GM12878 (cell line): ENCODE results near the gene CKS1B. TPM values are rescaled to one million over a fixed set of nuclear protein-coding genes. Genes with fewer than 3 reads are reported as not detected.
A peak's percentile ranks its signal among the peaks of the same experiment; 100 is the strongest.

Experiments used
- ATAC-seq: fragments of 200-7000 bp; cut with Tn5 transposase; 3 replicates; pipeline ENCODE4 v1.9.1; 2020; ENCODE audit warnings: mild to moderate bottlenecking, moderate library complexity
- BruUV-seq: library from RNA; stranded (reverse); fragments of 400-500 nt; replicated peaks from 2 replicates; lab custom pipeline; 2021; lab: Mats Ljungman, UMichigan
- CTCF ChIA-PET: fragments of 300-600 bp; sonication (Branson Sonifier 250); formaldehyde crosslinking; extraction: SDS; loops from one replicate; lab custom pipeline; 2021; ENCODE audit warnings: inconsistent platforms; lab: Yijun Ruan, JAX
- POLR2A ChIA-PET: fragments of 350-600 bp; formaldehyde crosslinking; extraction: SDS; loops from one replicate; lab custom pipeline; 2021; ENCODE audit warnings: inconsistent platforms; lab: Charles Lee
- RAD21 ChIA-PET: fragments of 300-600 bp; sonication (Branson Sonifier 250); formaldehyde crosslinking; loops from one replicate; lab custom pipeline; 2023; ENCODE audit warnings: antibody characterized with exemption; ENCODE audit not compliant: unreplicated experiment; lab: Charles Lee
- SMC1A ChIA-PET: fragments of 300-600 bp; sonication (Branson Sonifier 250); formaldehyde crosslinking; loops from one replicate; lab custom pipeline; 2023; ENCODE audit not compliant: unreplicated experiment, uncharacterized antibody; lab: Charles Lee
- DNase-seq: peaks from one replicate; pipeline ENCODE4 v3.0.0-alpha.2; 2011; ENCODE audit warnings: low read depth, low spot score
- FAIRE-seq: peaks from 3 replicates; lab custom pipeline; 2011; peaks lifted over from hg19 to GRCh38; lab: Jason Lieb, UNC
- H2AFZ ChIP-seq: 2 replicates; pipeline ENCODE4 v1.6.0; 2011; ENCODE audit warnings: low read depth, low read length, control low read depth; ENCODE audit not compliant: control insufficient read depth
- H3K27ac ChIP-seq: 2 replicates; pipeline ENCODE4 v1.5.1; 2011; ENCODE audit warnings: control low read depth; ENCODE audit not compliant: control insufficient read depth, insufficient read depth
- H3K27me3 ChIP-seq, 2 experiments: replicated peaks in 1 of 2; 2 replicates each; pipeline versions ENCODE4 v1.6.0 to v1.6.1; 2011; ENCODE audit warnings: low read length in 1 of 2; ENCODE audit not compliant: control insufficient read depth in 2 of 2, insufficient read depth in 2 of 2
- H3K36me3 ChIP-seq, 2 experiments: 2 replicates each; pipeline ENCODE4 v1.5.1; 2011; ENCODE audit warnings: low read length in 1 of 2; ENCODE audit not compliant: control insufficient read depth in 2 of 2, insufficient read depth in 2 of 2
- H3K4me1 ChIP-seq: 2 replicates; pipeline ENCODE4 v1.6.1; 2011; ENCODE audit warnings: mild to moderate bottlenecking, low read length, moderate library complexity, mixed read lengths; ENCODE audit not compliant: control insufficient read depth, insufficient read depth
- H3K4me2 ChIP-seq: 2 replicates; pipeline ENCODE4 v1.6.0; 2011; ENCODE audit warnings: control low read depth; ENCODE audit not compliant: control insufficient read depth, insufficient read depth
- H3K4me3 ChIP-seq: fragments of 200-600 bp; sonication (generic); 2 replicates; pipeline ENCODE4 v1.5.1; 2016
- H3K79me2 ChIP-seq: 2 replicates; pipeline ENCODE4 v1.6.0; 2011; ENCODE audit warnings: low read length; ENCODE audit not compliant: control insufficient read depth, insufficient read depth
- H3K9ac ChIP-seq: 2 replicates; pipeline ENCODE4 v1.8.0; 2011; ENCODE audit warnings: low read length, control low read depth, mixed read lengths; ENCODE audit not compliant: control insufficient read depth, insufficient read depth
- H3K9me3 ChIP-seq: replicated peaks from 3 replicates; pipeline ENCODE4 v1.5.1; 2011; ENCODE audit warnings: mild to moderate bottlenecking, low read length; ENCODE audit not compliant: control insufficient read depth, insufficient read depth
- H4K20me1 ChIP-seq: 2 replicates; pipeline ENCODE4 v1.6.0; 2011; ENCODE audit not compliant: control insufficient read depth, insufficient read depth
- HCFC1 ChIP-seq: fragments of 150-350 bp; IDR thresholded peaks from 2 replicates; pipeline ENCODE4 v1.6.1; 2014; ENCODE audit warnings: low read length
- HSF1 ChIP-seq: fragments of 150-350 bp; IDR thresholded peaks from 2 replicates; pipeline ENCODE4 v1.6.1; 2014; ENCODE audit warnings: mild to moderate bottlenecking, low read depth, low read length
- KAT2A ChIP-seq: conservative IDR thresholded peaks from 2 replicates; pipeline ENCODE4 v1.6.1; 2011; ENCODE audit warnings: low read depth, low read length; ENCODE audit not compliant: control insufficient read depth
- LARP7 ChIP-seq: fragments of 450-650 bp; IDR thresholded peaks from 2 replicates; pipeline ENCODE4 v1.6.1; 2017; ENCODE audit warnings: mild to moderate bottlenecking
- MYB ChIP-seq: fragments of 150-350 bp; IDR thresholded peaks from 2 replicates; pipeline ENCODE4 v1.6.1; 2014; ENCODE audit warnings: mild to moderate bottlenecking, low read depth, low read length, borderline replicate concordance
- MYC ChIP-seq: IDR thresholded peaks from 2 replicates; pipeline ENCODE4 v1.6.1; 2011; ENCODE audit warnings: mild to moderate bottlenecking, low read length, moderate library complexity, inconsistent platforms; ENCODE audit not compliant: insufficient read depth, insufficient replicate concordance, insufficient read length, severe bottlenecking
- NR2F1 ChIP-seq: fragments of 450-650 bp; conservative IDR thresholded peaks from 2 replicates; pipeline ENCODE4 v1.6.1; 2017; ENCODE audit warnings: mild to moderate bottlenecking
- PAX5 ChIP-seq: IDR thresholded peaks from 2 replicates; pipeline ENCODE4 v1.6.1; 2011; ENCODE audit warnings: low read depth, low read length, borderline replicate concordance
- SPI1 ChIP-seq: IDR thresholded peaks from 2 replicates; pipeline ENCODE4 v1.6.1; 2011; ENCODE audit warnings: low read depth, mild to moderate bottlenecking, low read length, moderate library complexity, borderline replicate concordance; ENCODE audit not compliant: insufficient read depth
- SREBF2 ChIP-seq: IDR thresholded peaks from 2 replicates; pipeline ENCODE4 v1.6.1; 2012; ENCODE audit warnings: mild to moderate bottlenecking, low read length
- SUPT20H ChIP-seq: IDR thresholded peaks from 2 replicates; pipeline ENCODE4 v1.6.1; 2011; ENCODE audit warnings: low read depth, mild to moderate bottlenecking, low read length, moderate library complexity, borderline replicate concordance; ENCODE audit not compliant: control insufficient read depth
- ZBTB40 ChIP-seq: fragments of 450-650 bp; IDR thresholded peaks from 2 replicates; pipeline ENCODE4 v1.6.1; 2016; ENCODE audit warnings: mild to moderate bottlenecking, moderate library complexity, borderline replicate concordance
- ZNF592 ChIP-seq: fragments of 450-650 bp; IDR thresholded peaks from 2 replicates; pipeline ENCODE4 v1.6.1; 2017; ENCODE audit warnings: mild to moderate bottlenecking, moderate library complexity
- WGBS: methylation state at CpG from one replicate; pipeline ENCODE4 v1.1.6; 2016; ENCODE audit warnings: low lambda C conversion rate; ENCODE audit not compliant: insufficient replicate concordance, insufficient coverage; ENCODE audit errors: missing lambda C conversion rate; 5-methylcytosine and 5-hydroxymethylcytosine counted together
- in situ Hi-C: fragments of 300-500 bp; cut with MboI; formaldehyde crosslinking; loops from 9 replicates; pipeline ENCODE4 v1.14.3; 2018; ENCODE audit warnings: mixed read lengths
- intact Hi-C: fragments of 100-400 bp; cut with micrococcal nuclease; formaldehyde crosslinking; loops from one replicate; pipeline ENCODE4 v1.14.2; 2022; ENCODE audit not compliant: unreplicated experiment
- polyA plus RNA-seq, 11 experiments: library from polyadenylated mRNA; depleted of rRNA in 4 of 11; unstranded in 6 of 11; stranded (reverse) in 5 of 11; fragments of >200 nt; fragmentation: Nextera tagmentation in 4 of 11; fragmentation: Illumina TruSeq in 1 of 11; extraction: Ambion mirVana in 4 of 11; extraction: Trizol in 1 of 11; gene quantifications; 1 replicate in 1 of 11; 2 replicates in 10 of 11; pipeline versions ENCODE4 v1.2.1 to v1.2.3, GENCODE V29; 2011 to 2016; ENCODE audit warnings: inconsistent platforms in 2 of 11, missing spikeins in 2 of 11, low read depth in 1 of 11
- total RNA-seq, 4 experiments: library from RNA; depleted of rRNA in 3 of 4; stranded (reverse); fragments of >200 nt in 3 of 4; fragmentation: Illumina TruSeq in 1 of 4; extraction: Trizol in 1 of 4; gene quantifications; 2 replicates each; pipeline versions ENCODE4 v1.2.1 to v1.2.3, GENCODE V29; 2013 to 2021

CKS1B gene
- total and polyA plus RNA-seq, 10 of the 15 experiments (the other 5 are each of a cell fraction or from before 2014, with no cell fraction given): 125 to 608 (median 364) TPM

- H3K27ac ChIP-seq: no peak overlapping the region
- peaks cover 65% of the 10 kb centered on the region for H3K79me2 ChIP-seq
- ATAC-seq (no peak), DNase-seq (no peak), FAIRE-seq (no peak)
- H3K4me2 ChIP-seq: peak overlapping the region; percentile 88
- H3K4me1 ChIP-seq: peaks cover 28% of the 10 kb centered on the region
- WGBS: 97% methylated on average over 3 of the region's 3 CpGs
- no peaks in the 10 kb centered on the region for H3K9me3 ChIP-seq
- in situ Hi-C loops: no loop called here
- no TSS peak for BruUV-seq
- SMC1A ChIA-PET: interaction anchor here (1.4 to 3.2 kb wide), 4 partner anchors 11 to 102 kb away, joined by 3 to 21 read pairs (median 5); partner anchors contain the start of genes FLAD1, KCNN3 and PBXIP1
- no peaks in the 10 kb centered on the region for H3K27me3 ChIP-seq
- intact Hi-C loops: loop anchor here (5.0 kb wide), 1 partner anchor 90 kb away; the partner anchor contains the start of gene EFNA4
- RAD21 ChIA-PET: interaction anchor here (0.9 to 2.8 kb wide), 4 partner anchors 11 to 27 kb away, joined by 3 to 20 read pairs (median 9); partner anchors contain the start of genes FLAD1 and PYGO2
- CTCF ChIA-PET: interaction anchor here (0.6 to 20.6 kb wide), 8 partner anchors 10 to 45 kb away, joined by 3 to 226 read pairs (median 4); partner anchors contain the start of genes LENEP, PBXIP1, PYGO2 and ZBTB7B
- H3K9ac ChIP-seq: no peak overlapping the region
- no peak overlapping the region for H3K4me3 ChIP-seq
- peaks cover 4 to 8% of the 10 kb centered on the region in 2 experiments; a peak in 3 of 4 replicates for H3K36me3 ChIP-seq
- H4K20me1 ChIP-seq: no peaks in the 10 kb centered on the region
- no peak overlapping the region for H2AFZ ChIP-seq
- POLR2A ChIA-PET: interaction anchor here (0.6 to 9.8 kb wide), 7 partner anchors 11 to 301 kb away, joined by 3 to 140 read pairs (median 4); partner anchors contain the start of genes CLK2, FLAD1, PBXIP1 and PMVK
- TF ChIP-seq ZBTB40: no peak
- TF ChIP-seq PAX5: no peak
- no peak for TF ChIP-seq SUPT20H
- no peak for TF ChIP-seq SPI1
- TF ChIP-seq KAT2A: no peak
- no peak for TF ChIP-seq MYC
- no peak for TF ChIP-seq MYB
- TF ChIP-seq ZNF592: no peak
- TF ChIP-seq SREBF2: no peak
- TF ChIP-seq NR2F1: no peak
- TF ChIP-seq HCFC1: no peak
- no peak for TF ChIP-seq HSF1
- TF ChIP-seq LARP7: no peak
These were observed 2.3 kb upstream of the CKS1B start for GRCh38 chr1:154972213-154972516.
